ENCODE results near the gene SORBS1. TPM values are rescaled to one million over a fixed set of nuclear protein-coding genes. Genes with fewer than 3 reads are reported as not detected.

Gene SORBS1
- polyA plus RNA-seq, 1 donor from 2014 or later, result 39.5 TPM

DNA sequence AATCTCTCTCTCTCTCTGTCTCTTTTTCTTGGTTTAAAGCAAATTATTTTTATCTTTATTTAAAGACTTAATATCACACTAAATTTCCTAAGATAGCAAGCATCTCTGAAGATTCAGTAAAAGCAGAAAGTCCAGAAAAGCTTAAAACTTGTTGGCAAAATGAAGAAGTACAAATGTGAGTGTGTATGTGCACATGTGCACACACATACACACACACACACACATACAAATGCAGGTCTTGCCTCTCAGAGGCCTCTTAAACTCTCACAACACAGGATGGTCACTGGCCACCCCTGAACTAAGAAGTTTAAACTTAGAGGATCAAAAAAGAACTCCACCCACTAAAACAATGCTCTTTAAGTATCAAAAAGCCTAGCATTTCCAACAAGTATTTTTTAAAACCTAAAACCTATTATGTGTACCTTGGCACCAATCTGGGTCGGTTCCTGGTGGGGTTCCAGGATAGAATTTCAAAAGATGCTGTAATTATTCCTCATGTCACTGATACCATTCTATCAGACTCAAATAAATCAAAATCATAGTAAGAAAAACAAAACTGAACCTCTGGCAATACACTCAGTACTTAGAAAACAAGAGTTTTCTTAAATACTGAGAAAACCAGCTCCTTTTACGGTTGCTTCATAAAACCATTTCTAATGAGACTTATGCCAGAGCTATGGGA, 55.0 kb downstream of the SORBS1 start:
- Histone ChIP-seq H3K27ac (ENCODE audit: low read length) (no peak overlapping the region), H3K9ac (ENCODE audit: low read length) (no peak overlapping the region)

DNA sequence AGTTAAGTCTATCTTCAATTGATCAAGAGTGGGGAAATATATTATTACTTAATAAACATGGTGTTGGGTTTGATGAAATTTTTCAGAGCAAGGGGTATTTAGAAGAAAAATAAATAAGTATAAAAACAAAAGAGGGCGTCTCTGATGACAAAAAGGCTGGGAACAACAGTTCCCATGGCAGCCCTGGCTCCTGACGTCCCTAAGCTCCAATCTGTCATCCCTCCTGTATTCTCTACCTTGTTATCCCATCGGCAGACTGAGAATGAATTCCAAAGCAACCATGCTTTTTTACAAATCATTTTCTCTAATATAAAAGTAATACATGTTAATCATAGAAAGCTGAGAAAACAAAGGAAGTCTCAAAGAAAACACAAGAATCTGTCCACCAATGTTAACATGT, 55.5 kb downstream of the SORBS1 start:
- H3K27me3 ChIP-seq (ENCODE audit: insufficient read depth, low read depth, low read length), result no peaks in the 10 kb centered on the region

More for the DNA sequence above, 55.0 kb downstream of the SORBS1 start:
- no peaks in the 10 kb centered on the region for H3K9me3 ChIP-seq (ENCODE audit: low read length)
- no peaks in the 10 kb centered on the region for H3K27me3 ChIP-seq (ENCODE audit: insufficient read depth, low read depth, low read length)
- H3K79me2 ChIP-seq (replicated peaks; ENCODE audit: insufficient read depth, low read length), result peaks cover 7% of the 10 kb centered on the region
- H3F3A ChIP-seq (ENCODE audit: insufficient read depth, low read length, poor library complexity, severe bottlenecking), result no peaks in the 10 kb centered on the region
- no peaks in the 10 kb centered on the region for H3K9me2 ChIP-seq (ENCODE audit: insufficient read depth, low read length)
- no peak overlapping the region for H3K4me2 ChIP-seq (ENCODE audit: low read length)
- no peak for TF ChIP-seq POLR2AphosphoS5 (IDR thresholded peaks at IDR 0.05)
- no peak for TF ChIP-seq MXI1 (conservative IDR thresholded peaks at IDR 0.05; ENCODE audit: poor library complexity, severe bottlenecking)
- TF ChIP-seq RAD21 (conservative IDR thresholded peaks at IDR 0.05), result no peak
- TF ChIP-seq EP300 (conservative IDR thresholded peaks at IDR 0.05; ENCODE audit: poor library complexity, severe bottlenecking), result no peak
- TF ChIP-seq, protein P1, sequence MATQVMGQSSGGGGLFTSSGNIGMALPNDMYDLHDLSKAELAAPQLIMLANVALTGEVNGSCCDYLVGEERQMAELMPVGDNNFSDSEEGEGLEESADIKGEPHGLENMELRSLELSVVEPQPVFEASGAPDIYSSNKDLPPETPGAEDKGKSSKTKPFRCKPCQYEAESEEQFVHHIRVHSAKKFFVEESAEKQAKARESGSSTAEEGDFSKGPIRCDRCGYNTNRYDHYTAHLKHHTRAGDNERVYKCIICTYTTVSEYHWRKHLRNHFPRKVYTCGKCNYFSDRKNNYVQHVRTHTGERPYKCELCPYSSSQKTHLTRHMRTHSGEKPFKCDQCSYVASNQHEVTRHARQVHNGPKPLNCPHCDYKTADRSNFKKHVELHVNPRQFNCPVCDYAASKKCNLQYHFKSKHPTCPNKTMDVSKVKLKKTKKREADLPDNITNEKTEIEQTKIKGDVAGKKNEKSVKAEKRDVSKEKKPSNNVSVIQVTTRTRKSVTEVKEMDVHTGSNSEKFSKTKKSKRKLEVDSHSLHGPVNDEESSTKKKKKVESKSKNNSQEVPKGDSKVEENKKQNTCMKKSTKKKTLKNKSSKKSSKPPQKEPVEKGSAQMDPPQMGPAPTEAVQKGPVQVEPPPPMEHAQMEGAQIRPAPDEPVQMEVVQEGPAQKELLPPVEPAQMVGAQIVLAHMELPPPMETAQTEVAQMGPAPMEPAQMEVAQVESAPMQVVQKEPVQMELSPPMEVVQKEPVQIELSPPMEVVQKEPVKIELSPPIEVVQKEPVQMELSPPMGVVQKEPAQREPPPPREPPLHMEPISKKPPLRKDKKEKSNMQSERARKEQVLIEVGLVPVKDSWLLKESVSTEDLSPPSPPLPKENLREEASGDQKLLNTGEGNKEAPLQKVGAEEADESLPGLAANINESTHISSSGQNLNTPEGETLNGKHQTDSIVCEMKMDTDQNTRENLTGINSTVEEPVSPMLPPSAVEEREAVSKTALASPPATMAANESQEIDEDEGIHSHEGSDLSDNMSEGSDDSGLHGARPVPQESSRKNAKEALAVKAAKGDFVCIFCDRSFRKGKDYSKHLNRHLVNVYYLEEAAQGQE (IDR thresholded peaks at IDR 0.05; ENCODE audit: borderline replicate concordance), result no peak
- TF ChIP-seq EZH2 (IDR thresholded peaks at IDR 0.05; ENCODE audit: borderline replicate concordance, insufficient read depth, low read length, poor library complexity, severe bottlenecking), result no peak
- no peak overlapping the region for H2AFZ ChIP-seq (ENCODE audit: low read depth, low read length)
- H4K20me1 ChIP-seq (ENCODE audit: insufficient read depth), result no peaks in the 10 kb centered on the region
- no peak overlapping the region for H3K4me3 ChIP-seq (ENCODE audit: low read length)
- no peaks in the 10 kb centered on the region for H3K36me3 ChIP-seq (ENCODE audit: insufficient read depth, low read length)

More for the DNA sequence above, 55.5 kb downstream of the SORBS1 start:
- Histone ChIP-seq H2AFZ (ENCODE audit: low read depth, low read length) (no peak overlapping the region), H3F3A (ENCODE audit: insufficient read depth, low read length, poor library complexity, severe bottlenecking) (no peaks in the 10 kb centered on the region), H3K36me3 (ENCODE audit: insufficient read depth, low read length) (no peaks in the 10 kb centered on the region), H3K9me3 (ENCODE audit: low read length) (no peaks in the 10 kb centered on the region), H3K27ac (ENCODE audit: low read length) (no peak overlapping the region), H3K9ac (ENCODE audit: low read length) (no peak overlapping the region), H3K9me2 (ENCODE audit: insufficient read depth, low read length) (no peaks in the 10 kb centered on the region), H3K4me2 (ENCODE audit: low read length) (no peak overlapping the region), H3K79me2 (replicated peaks; ENCODE audit: insufficient read depth, low read length) (peaks cover 7% of the 10 kb centered on the region), H3K4me3 (ENCODE audit: low read length) (no peak overlapping the region), H4K20me1 (ENCODE audit: insufficient read depth) (no peaks in the 10 kb centered on the region)
- TF ChIP-seq EP300 (conservative IDR thresholded peaks at IDR 0.05; ENCODE audit: poor library complexity, severe bottlenecking), result no peak
- no peak for TF ChIP-seq TAF1 (IDR thresholded peaks at IDR 0.05; ENCODE audit: low read depth)
- TF ChIP-seq, protein P2, sequence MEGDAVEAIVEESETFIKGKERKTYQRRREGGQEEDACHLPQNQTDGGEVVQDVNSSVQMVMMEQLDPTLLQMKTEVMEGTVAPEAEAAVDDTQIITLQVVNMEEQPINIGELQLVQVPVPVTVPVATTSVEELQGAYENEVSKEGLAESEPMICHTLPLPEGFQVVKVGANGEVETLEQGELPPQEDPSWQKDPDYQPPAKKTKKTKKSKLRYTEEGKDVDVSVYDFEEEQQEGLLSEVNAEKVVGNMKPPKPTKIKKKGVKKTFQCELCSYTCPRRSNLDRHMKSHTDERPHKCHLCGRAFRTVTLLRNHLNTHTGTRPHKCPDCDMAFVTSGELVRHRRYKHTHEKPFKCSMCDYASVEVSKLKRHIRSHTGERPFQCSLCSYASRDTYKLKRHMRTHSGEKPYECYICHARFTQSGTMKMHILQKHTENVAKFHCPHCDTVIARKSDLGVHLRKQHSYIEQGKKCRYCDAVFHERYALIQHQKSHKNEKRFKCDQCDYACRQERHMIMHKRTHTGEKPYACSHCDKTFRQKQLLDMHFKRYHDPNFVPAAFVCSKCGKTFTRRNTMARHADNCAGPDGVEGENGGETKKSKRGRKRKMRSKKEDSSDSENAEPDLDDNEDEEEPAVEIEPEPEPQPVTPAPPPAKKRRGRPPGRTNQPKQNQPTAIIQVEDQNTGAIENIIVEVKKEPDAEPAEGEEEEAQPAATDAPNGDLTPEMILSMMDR (IDR thresholded peaks at IDR 0.05; ENCODE audit: poor library complexity, severe bottlenecking), result no peak
- no peak for TF ChIP-seq EZH2 (IDR thresholded peaks at IDR 0.05; ENCODE audit: borderline replicate concordance, insufficient read depth, low read length, poor library complexity, severe bottlenecking)
- TF ChIP-seq SMC3 (conservative IDR thresholded peaks at IDR 0.05; ENCODE audit: poor library complexity), result no peak
- no peak for TF ChIP-seq RAD21 (conservative IDR thresholded peaks at IDR 0.05)
- TF ChIP-seq, protein P1 (IDR thresholded peaks at IDR 0.05; ENCODE audit: borderline replicate concordance), result no peak
- TF ChIP-seq MXI1 (conservative IDR thresholded peaks at IDR 0.05; ENCODE audit: poor library complexity, severe bottlenecking), result no peak
- no peak for TF ChIP-seq POLR2AphosphoS5 (IDR thresholded peaks at IDR 0.05)

All from neural cell (in vitro differentiated cells).